ENCODE results near the gene CREB3.

CREB3 gene

GRCh38 chr9:35716230-35716629 is 16.2 kb upstream of the CREB3 start:
- H3K9me2 ChIP-seq (replicated peaks; ENCODE audit: insufficient read depth, low read length) = no peaks in the 10 kb centered on the region
- no peaks in the 10 kb centered on the region for H3K27me3 ChIP-seq (ENCODE audit: low read length)
- TF ChIP-seq EZH2phosphoT487 (conservative IDR thresholded peaks at IDR 0.05; ENCODE audit: low read length) = no peak
- TF ChIP-seq, protein P1, sequence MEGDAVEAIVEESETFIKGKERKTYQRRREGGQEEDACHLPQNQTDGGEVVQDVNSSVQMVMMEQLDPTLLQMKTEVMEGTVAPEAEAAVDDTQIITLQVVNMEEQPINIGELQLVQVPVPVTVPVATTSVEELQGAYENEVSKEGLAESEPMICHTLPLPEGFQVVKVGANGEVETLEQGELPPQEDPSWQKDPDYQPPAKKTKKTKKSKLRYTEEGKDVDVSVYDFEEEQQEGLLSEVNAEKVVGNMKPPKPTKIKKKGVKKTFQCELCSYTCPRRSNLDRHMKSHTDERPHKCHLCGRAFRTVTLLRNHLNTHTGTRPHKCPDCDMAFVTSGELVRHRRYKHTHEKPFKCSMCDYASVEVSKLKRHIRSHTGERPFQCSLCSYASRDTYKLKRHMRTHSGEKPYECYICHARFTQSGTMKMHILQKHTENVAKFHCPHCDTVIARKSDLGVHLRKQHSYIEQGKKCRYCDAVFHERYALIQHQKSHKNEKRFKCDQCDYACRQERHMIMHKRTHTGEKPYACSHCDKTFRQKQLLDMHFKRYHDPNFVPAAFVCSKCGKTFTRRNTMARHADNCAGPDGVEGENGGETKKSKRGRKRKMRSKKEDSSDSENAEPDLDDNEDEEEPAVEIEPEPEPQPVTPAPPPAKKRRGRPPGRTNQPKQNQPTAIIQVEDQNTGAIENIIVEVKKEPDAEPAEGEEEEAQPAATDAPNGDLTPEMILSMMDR (IDR thresholded peaks at IDR 0.05; ENCODE audit: insufficient read depth, low read length, poor library complexity, severe bottlenecking) = no peak
- H3K9me3 ChIP-seq (ENCODE audit: insufficient read depth, low read length) = no peaks in the 10 kb centered on the region
- no peaks in the 10 kb centered on the region for H4K20me1 ChIP-seq (ENCODE audit: low read depth, low read length)
- H2AFZ ChIP-seq (ENCODE audit: low read depth, low read length, severe bottlenecking) = no peak overlapping the region
- H3K4me2 ChIP-seq (ENCODE audit: low read depth, low read length, poor library complexity, severe bottlenecking) = no peak overlapping the region
- H3K9ac ChIP-seq (ENCODE audit: low read length) = no peak overlapping the region
- H3K36me3 ChIP-seq (ENCODE audit: low read length) = peaks cover 10% of the 10 kb centered on the region; the same call in 1 of the 2 replicates
- no peak overlapping the region for H3K27ac ChIP-seq (ENCODE audit: low read depth, low read length)
- no peak overlapping the region for H3K4me3 ChIP-seq (ENCODE audit: insufficient read depth, low read length, poor library complexity, severe bottlenecking)
- no peaks in the 10 kb centered on the region for H3K79me2 ChIP-seq (ENCODE audit: insufficient read depth, low read length)
- no peaks in the 10 kb centered on the region for H3F3A ChIP-seq (ENCODE audit: insufficient read depth)

- Histone ChIP-seq H3K36me3 (ENCODE audit: low read length) (peaks cover 10% of the 10 kb centered on the region; the same call in 1 of the 2 replicates), H3F3A (ENCODE audit: insufficient read depth) (no peaks in the 10 kb centered on the region), H3K4me2 (ENCODE audit: low read depth, low read length, poor library complexity, severe bottlenecking) (no peak overlapping the region), H3K79me2 (ENCODE audit: insufficient read depth, low read length) (no peaks in the 10 kb centered on the region), H3K9me3 (ENCODE audit: insufficient read depth, low read length) (no peaks in the 10 kb centered on the region), H3K27ac (ENCODE audit: low read depth, low read length) (no peak overlapping the region), H3K27me3 (ENCODE audit: low read length) (no peaks in the 10 kb centered on the region), H2AFZ (ENCODE audit: low read depth, low read length, severe bottlenecking) (no peak overlapping the region), H3K9me2 (replicated peaks; ENCODE audit: insufficient read depth, low read length) (no peaks in the 10 kb centered on the region), H4K20me1 (ENCODE audit: low read depth, low read length) (no peaks in the 10 kb centered on the region), H3K4me3 (ENCODE audit: insufficient read depth, low read length, poor library complexity, severe bottlenecking) (no peak overlapping the region), H3K9ac (ENCODE audit: low read length) (no peak overlapping the region)
- no peak for TF ChIP-seq EZH2phosphoT487 (conservative IDR thresholded peaks at IDR 0.05; ENCODE audit: low read length)
- TF ChIP-seq, protein P1 (IDR thresholded peaks at IDR 0.05; ENCODE audit: insufficient read depth, low read length, poor library complexity, severe bottlenecking) = no peak
Measured at GRCh38 chr9:35717132-35717870, 15.2 kb upstream of the CREB3 start.

- Histone ChIP-seq H3K27ac (ENCODE audit: low read depth, low read length) (no peak overlapping the region), H3K4me3 (ENCODE audit: insufficient read depth, low read length, poor library complexity, severe bottlenecking) (no peak overlapping the region), H3F3A (ENCODE audit: insufficient read depth) (no peaks in the 10 kb centered on the region), H3K27me3 (ENCODE audit: low read length) (no peaks in the 10 kb centered on the region), H3K36me3 (ENCODE audit: low read length) (peaks cover 2% of the 10 kb centered on the region; the same call in 1 of the 2 replicates), H4K20me1 (ENCODE audit: low read depth, low read length) (no peaks in the 10 kb centered on the region), H3K9ac (ENCODE audit: low read length) (no peak overlapping the region), H3K79me2 (ENCODE audit: insufficient read depth, low read length) (no peaks in the 10 kb centered on the region), H3K9me2 (replicated peaks; ENCODE audit: insufficient read depth, low read length) (no peaks in the 10 kb centered on the region), H3K9me3 (ENCODE audit: insufficient read depth, low read length) (no peaks in the 10 kb centered on the region), H3K4me2 (ENCODE audit: low read depth, low read length, poor library complexity, severe bottlenecking) (no peak overlapping the region), H2AFZ (ENCODE audit: low read depth, low read length, severe bottlenecking) (no peak overlapping the region)
- TF ChIP-seq EZH2phosphoT487 (conservative IDR thresholded peaks at IDR 0.05; ENCODE audit: low read length) = no peak
- TF ChIP-seq, protein P1 (IDR thresholded peaks at IDR 0.05; ENCODE audit: insufficient read depth, low read length, poor library complexity, severe bottlenecking) = no peak
Measured at GRCh38 chr9:35718721-35719511, 13.6 kb upstream of the CREB3 start.

Data from SU-DHL-6 (cell line).